Measurements from ENCODE around the gene IFNA1. TPM values are rescaled to one million over a fixed set of nuclear protein-coding genes. Genes with fewer than 3 reads are reported as not detected.

IFNA1 gene
- total and polyA plus RNA-seq, 2 experiments from 2014 or later: not detected

DNA sequence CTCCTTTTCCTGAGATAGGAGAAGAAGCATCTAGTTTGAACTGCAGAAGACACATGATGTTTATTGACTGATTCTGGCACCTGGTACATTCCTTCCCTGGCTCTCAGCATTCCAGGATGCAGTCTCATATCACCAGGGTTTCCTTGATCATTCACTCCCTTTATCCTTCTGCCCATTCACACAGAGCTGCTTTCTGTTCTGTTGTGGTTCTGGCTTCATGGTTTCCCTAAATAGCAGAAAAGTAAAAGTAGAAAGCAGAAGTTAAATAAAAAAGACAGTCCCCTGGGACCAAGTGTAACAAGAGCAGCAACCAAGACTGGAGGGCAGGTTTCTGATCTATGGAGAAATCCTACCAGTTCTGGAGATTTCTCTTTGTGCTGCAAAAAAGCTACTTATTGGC is 28.1 kb upstream of the IFNA1 start:
- no peaks in the 10 kb centered on the region for H3K79me2 ChIP-seq (replicated peaks; ENCODE audit: insufficient read depth)
- H4K20me1 ChIP-seq (replicated peaks; ENCODE audit: insufficient read depth): no peaks in the 10 kb centered on the region
- no peak for ATAC-seq
- H3K27ac ChIP-seq (ENCODE audit: low read depth): no peak overlapping the region
- Mint-ChIP-seq H3K4me3 (no peak overlapping the region), H3K27me3 (ENCODE audit: insufficient read depth, low read depth, poor library complexity) (no peaks in the 10 kb centered on the region), H3K9me3 (no peaks in the 10 kb centered on the region), H3K27ac (no peak overlapping the region), H3K36me3 (ENCODE audit: low read depth) (no peaks in the 10 kb centered on the region), H3K4me1 (no peaks in the 10 kb centered on the region; the same call in 1 of the 3 replicates)
- H3K4me3 ChIP-seq: no peak overlapping the region
- no peak for DNase-seq (ENCODE audit: low spot score)
- H3K9me2 ChIP-seq (ENCODE audit: insufficient read depth): no peaks in the 10 kb centered on the region; the same call in 1 of the 2 replicates
- H3K27me3 ChIP-seq (ENCODE audit: insufficient read depth): no peaks in the 10 kb centered on the region
- H3F3A ChIP-seq (replicated peaks; ENCODE audit: low read depth): no peaks in the 10 kb centered on the region
- no peak overlapping the region for H2AFZ ChIP-seq
- TF ChIP-seq, protein P1, sequence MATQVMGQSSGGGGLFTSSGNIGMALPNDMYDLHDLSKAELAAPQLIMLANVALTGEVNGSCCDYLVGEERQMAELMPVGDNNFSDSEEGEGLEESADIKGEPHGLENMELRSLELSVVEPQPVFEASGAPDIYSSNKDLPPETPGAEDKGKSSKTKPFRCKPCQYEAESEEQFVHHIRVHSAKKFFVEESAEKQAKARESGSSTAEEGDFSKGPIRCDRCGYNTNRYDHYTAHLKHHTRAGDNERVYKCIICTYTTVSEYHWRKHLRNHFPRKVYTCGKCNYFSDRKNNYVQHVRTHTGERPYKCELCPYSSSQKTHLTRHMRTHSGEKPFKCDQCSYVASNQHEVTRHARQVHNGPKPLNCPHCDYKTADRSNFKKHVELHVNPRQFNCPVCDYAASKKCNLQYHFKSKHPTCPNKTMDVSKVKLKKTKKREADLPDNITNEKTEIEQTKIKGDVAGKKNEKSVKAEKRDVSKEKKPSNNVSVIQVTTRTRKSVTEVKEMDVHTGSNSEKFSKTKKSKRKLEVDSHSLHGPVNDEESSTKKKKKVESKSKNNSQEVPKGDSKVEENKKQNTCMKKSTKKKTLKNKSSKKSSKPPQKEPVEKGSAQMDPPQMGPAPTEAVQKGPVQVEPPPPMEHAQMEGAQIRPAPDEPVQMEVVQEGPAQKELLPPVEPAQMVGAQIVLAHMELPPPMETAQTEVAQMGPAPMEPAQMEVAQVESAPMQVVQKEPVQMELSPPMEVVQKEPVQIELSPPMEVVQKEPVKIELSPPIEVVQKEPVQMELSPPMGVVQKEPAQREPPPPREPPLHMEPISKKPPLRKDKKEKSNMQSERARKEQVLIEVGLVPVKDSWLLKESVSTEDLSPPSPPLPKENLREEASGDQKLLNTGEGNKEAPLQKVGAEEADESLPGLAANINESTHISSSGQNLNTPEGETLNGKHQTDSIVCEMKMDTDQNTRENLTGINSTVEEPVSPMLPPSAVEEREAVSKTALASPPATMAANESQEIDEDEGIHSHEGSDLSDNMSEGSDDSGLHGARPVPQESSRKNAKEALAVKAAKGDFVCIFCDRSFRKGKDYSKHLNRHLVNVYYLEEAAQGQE (IDR thresholded peaks at IDR 0.05; ENCODE audit: unreplicated experiment): no peak
- no peaks in the 10 kb centered on the region for H3K4me1 ChIP-seq (ENCODE audit: insufficient read depth)
- no peak overlapping the region for H3K4me2 ChIP-seq
- no peaks in the 10 kb centered on the region for H3K36me3 ChIP-seq (ENCODE audit: insufficient read depth)

DNA sequence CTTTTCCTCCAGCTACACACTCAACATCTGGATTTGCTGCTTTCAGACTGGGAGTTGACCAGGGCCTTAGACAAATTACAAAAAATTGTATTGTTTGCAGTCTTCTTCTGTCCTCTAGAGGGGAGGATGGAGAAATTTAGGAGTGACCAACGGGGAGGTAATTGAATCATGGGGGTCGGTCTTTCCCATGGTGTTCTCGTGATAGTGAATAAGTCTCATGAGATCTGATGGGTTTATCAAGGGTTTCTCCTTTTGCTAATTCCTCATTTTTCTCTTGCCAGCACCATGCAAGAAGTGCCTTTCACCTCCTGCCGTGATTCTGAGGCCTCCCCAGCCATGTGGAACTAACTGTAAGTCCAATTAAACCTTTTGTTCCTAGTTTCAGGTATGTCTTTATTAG is 27.1 kb upstream of the IFNA1 start:
- Histone ChIP-seq H3F3A (replicated peaks; ENCODE audit: low read depth) (no peaks in the 10 kb centered on the region), H3K4me3 (no peak overlapping the region), H3K27ac (ENCODE audit: low read depth) (no peak overlapping the region), H3K9me2 (ENCODE audit: insufficient read depth) (no peaks in the 10 kb centered on the region), H4K20me1 (replicated peaks; ENCODE audit: insufficient read depth) (no peaks in the 10 kb centered on the region), H2AFZ (peak overlapping the region; percentile 56; the same call in 1 of the 2 replicates), H3K4me1 (ENCODE audit: insufficient read depth) (no peaks in the 10 kb centered on the region), H3K4me2 (no peak overlapping the region), H3K79me2 (replicated peaks; ENCODE audit: insufficient read depth) (no peaks in the 10 kb centered on the region), H3K36me3 (ENCODE audit: insufficient read depth) (no peaks in the 10 kb centered on the region), H3K27me3 (ENCODE audit: insufficient read depth) (no peaks in the 10 kb centered on the region)
- Mint-ChIP-seq H3K27me3 (ENCODE audit: insufficient read depth, low read depth, poor library complexity) (no peaks in the 10 kb centered on the region), H3K4me1 (no peaks in the 10 kb centered on the region; the same call in 1 of the 3 replicates), H3K27ac (no peak overlapping the region), H3K4me3 (no peak overlapping the region), H3K36me3 (ENCODE audit: low read depth) (no peaks in the 10 kb centered on the region), H3K9me3 (no peaks in the 10 kb centered on the region)
- no peak for ATAC-seq
- no peak for DNase-seq (ENCODE audit: low spot score)
- TF ChIP-seq ZNF114 (CRISPR knock-in tag; IDR thresholded peaks at IDR 0.05) (no peak), CREB1 (CRISPR knock-in tag; IDR thresholded peaks at IDR 0.05; ENCODE audit: low read depth) (no peak), ZNF331 (CRISPR knock-in tag; IDR thresholded peaks at IDR 0.05; ENCODE audit: low read depth) (no peak), EZH2phosphoT487 (IDR thresholded peaks at IDR 0.05; ENCODE audit: unreplicated experiment) (no peak), STAT1 (IDR thresholded peaks at IDR 0.05; ENCODE audit: unreplicated experiment) (no peak), POLR2AphosphoS5 (IDR thresholded peaks at IDR 0.05; ENCODE audit: low read depth) (no peak), JUNB (IDR thresholded peaks at IDR 0.05; ENCODE audit: unreplicated experiment) (no peak), NANOG (IDR thresholded peaks at IDR 0.05; ENCODE audit: borderline replicate concordance) (no peak)
- TF ChIP-seq, protein P2, sequence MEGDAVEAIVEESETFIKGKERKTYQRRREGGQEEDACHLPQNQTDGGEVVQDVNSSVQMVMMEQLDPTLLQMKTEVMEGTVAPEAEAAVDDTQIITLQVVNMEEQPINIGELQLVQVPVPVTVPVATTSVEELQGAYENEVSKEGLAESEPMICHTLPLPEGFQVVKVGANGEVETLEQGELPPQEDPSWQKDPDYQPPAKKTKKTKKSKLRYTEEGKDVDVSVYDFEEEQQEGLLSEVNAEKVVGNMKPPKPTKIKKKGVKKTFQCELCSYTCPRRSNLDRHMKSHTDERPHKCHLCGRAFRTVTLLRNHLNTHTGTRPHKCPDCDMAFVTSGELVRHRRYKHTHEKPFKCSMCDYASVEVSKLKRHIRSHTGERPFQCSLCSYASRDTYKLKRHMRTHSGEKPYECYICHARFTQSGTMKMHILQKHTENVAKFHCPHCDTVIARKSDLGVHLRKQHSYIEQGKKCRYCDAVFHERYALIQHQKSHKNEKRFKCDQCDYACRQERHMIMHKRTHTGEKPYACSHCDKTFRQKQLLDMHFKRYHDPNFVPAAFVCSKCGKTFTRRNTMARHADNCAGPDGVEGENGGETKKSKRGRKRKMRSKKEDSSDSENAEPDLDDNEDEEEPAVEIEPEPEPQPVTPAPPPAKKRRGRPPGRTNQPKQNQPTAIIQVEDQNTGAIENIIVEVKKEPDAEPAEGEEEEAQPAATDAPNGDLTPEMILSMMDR (conservative IDR thresholded peaks at IDR 0.05; ENCODE audit: low read depth in 2 of 2): no peak
- TF ChIP-seq, protein P1 (IDR thresholded peaks at IDR 0.05; ENCODE audit: unreplicated experiment): no peak
- TF ChIP-seq, protein P3, sequence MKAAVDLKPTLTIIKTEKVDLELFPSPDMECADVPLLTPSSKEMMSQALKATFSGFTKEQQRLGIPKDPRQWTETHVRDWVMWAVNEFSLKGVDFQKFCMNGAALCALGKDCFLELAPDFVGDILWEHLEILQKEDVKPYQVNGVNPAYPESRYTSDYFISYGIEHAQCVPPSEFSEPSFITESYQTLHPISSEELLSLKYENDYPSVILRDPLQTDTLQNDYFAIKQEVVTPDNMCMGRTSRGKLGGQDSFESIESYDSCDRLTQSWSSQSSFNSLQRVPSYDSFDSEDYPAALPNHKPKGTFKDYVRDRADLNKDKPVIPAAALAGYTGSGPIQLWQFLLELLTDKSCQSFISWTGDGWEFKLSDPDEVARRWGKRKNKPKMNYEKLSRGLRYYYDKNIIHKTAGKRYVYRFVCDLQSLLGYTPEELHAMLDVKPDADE (IDR thresholded peaks at IDR 0.05): no peak

All from GM23338 (cell line).